Prostate gland (tissue), 2 donors: ENCODE measurements around the gene PDZRN4. TPM values are rescaled to one million over a fixed set of nuclear protein-coding genes. Genes with fewer than 3 reads are reported as not detected.

Source experiments
- DNase-seq: peaks from one replicate; pipeline ENCODE4 v3.0.0-alpha.2; 2019; ENCODE audit warnings: low spot score
- H3K27ac ChIP-seq, 2 donors: fragments of 200-600 bp; sonication (generic); 2 replicates each; pipeline ENCODE4 v1.5.1; 2017 to 2019
- H3K27me3 ChIP-seq: fragments of 200-600 bp; sonication (generic); replicated peaks from 2 replicates; pipeline ENCODE4 v1.5.1; 2019; ENCODE audit not compliant: insufficient read depth
- H3K36me3 ChIP-seq, 2 donors: fragments of 200-600 bp; sonication (generic); 1 replicate in 1 of 2; 2 replicates in 1 of 2; pipeline versions ENCODE4 v1.5.1 to v1.8.1; 2017 to 2019
- H3K4me1 ChIP-seq: fragments of 200-600 bp; sonication (generic); replicated peaks from 2 replicates; pipeline ENCODE4 v1.5.1; 2019
- H3K4me3 ChIP-seq, 2 donors: fragments of 200-600 bp; sonication (generic); 2 replicates each; pipeline ENCODE4 v1.5.1; 2017 to 2019
- H3K9me3 ChIP-seq: fragments of 200-600 bp; sonication (generic); 2 replicates; pipeline ENCODE4 v1.5.1; 2017
- CTCF ChIP-seq, 4 experiments: fragments of 200-600 bp in 2 of 4; fragments of 450-650 bp in 2 of 4; sonication (generic) in 2 of 4; IDR thresholded peaks; 1 replicate in 3 of 4; 2 replicates in 1 of 4; pipeline ENCODE4 v1.5.1; 2016 to 2019; ENCODE audit warnings: antibody characterized with exemption in 4 of 4, mild to moderate bottlenecking in 2 of 4, moderate library complexity in 2 of 4
- POLR2A ChIP-seq: fragments of 450-650 bp; IDR thresholded peaks from one replicate; pipeline ENCODE4 v1.6.1; 2016; ENCODE audit warnings: antibody characterized with exemption, mild to moderate bottlenecking
- POLR2AphosphoS5 ChIP-seq: sonication (generic); formaldehyde crosslinking; IDR thresholded peaks from one replicate; pipeline ENCODE4 v1.6.1; 2017; ENCODE audit warnings: antibody characterized with exemption
- WGBS: methylation state at CpG from one replicate; pipeline ENCODE4 v1.1.5; 2018; 5-methylcytosine and 5-hydroxymethylcytosine counted together
- intact Hi-C: fragments of 100-400 bp; cut with DNase I; formaldehyde crosslinking; loops from one replicate; pipeline ENCODE4 v1.14.2; 2022
- total RNA-seq, 2 donors: library from RNA; depleted of rRNA; stranded (reverse); fragments of >200 nt; gene quantifications; one replicate each; pipeline ENCODE4 v1.1.0, GENCODE V29; 2016

Gene PDZRN4
- total RNA-seq, 2 donors from 2014 or later = 6.5 to 21.1 TPM

GRCh38 chr12:41433460-41433859 lies 245.3 kb downstream of the PDZRN4 start:
- H3K36me3 ChIP-seq = no peaks in the 10 kb centered on the region
- 87% methylated on average over 5 of the region's 5 CpGs for WGBS
- H3K4me1 ChIP-seq = no peaks in the 10 kb centered on the region
- DNase-seq = no peak
- intact Hi-C loops = no loop called here
- H3K9me3 ChIP-seq = no peaks in the 10 kb centered on the region
- no peak overlapping the region for H3K4me3 ChIP-seq
- H3K27ac ChIP-seq = no peak overlapping the region
- H3K27me3 ChIP-seq = no peaks in the 10 kb centered on the region
- TF ChIP-seq CTCF (IDR thresholded peaks at IDR 0.05) = no peak
- no peak for TF ChIP-seq POLR2AphosphoS5
- no peak for TF ChIP-seq POLR2A

- H3K27me3 ChIP-seq = no peaks in the 10 kb centered on the region
- intact Hi-C loops = no loop called here
- 55% methylated on average over 4 of the region's 4 CpGs for WGBS
Observed at GRCh38 chr12:41436076-41436475, 248.0 kb downstream of the PDZRN4 start.

GRCh38 chr12:41437563-41437962 lies 249.4 kb downstream of the PDZRN4 start:
- Histone ChIP-seq H3K4me3 (no peak overlapping the region), H3K27me3 (no peaks in the 10 kb centered on the region), H3K9me3 (no peaks in the 10 kb centered on the region), H3K36me3 (no peaks in the 10 kb centered on the region), H3K27ac (no peak overlapping the region), H3K4me1 (no peaks in the 10 kb centered on the region)
- WGBS = 71% methylated on average over 5 of the region's 5 CpGs
- DNase-seq = no peak
- no peak for TF ChIP-seq POLR2A
- TF ChIP-seq CTCF (IDR thresholded peaks at IDR 0.05) = no peak
- TF ChIP-seq POLR2AphosphoS5 = no peak
- intact Hi-C loops = no loop called here

More at GRCh38 chr12:41436076-41436475, 248.0 kb downstream of the PDZRN4 start:
- Histone ChIP-seq H3K9me3 (no peaks in the 10 kb centered on the region), H3K27ac (no peak overlapping the region), H3K4me3 (no peak overlapping the region), H3K4me1 (no peaks in the 10 kb centered on the region), H3K36me3 (no peaks in the 10 kb centered on the region)
- no peak for DNase-seq
- TF ChIP-seq POLR2AphosphoS5 = no peak
- TF ChIP-seq POLR2A = no peak
- TF ChIP-seq CTCF (IDR thresholded peaks at IDR 0.05) = no peak

GRCh38 chr12:41438854-41439541 lies 250.9 kb downstream of the PDZRN4 start:
- no peaks in the 10 kb centered on the region for H3K4me1 ChIP-seq
- no peak overlapping the region for H3K4me3 ChIP-seq
- no peak overlapping the region for H3K27ac ChIP-seq
- WGBS = 73% methylated on average over 3 of the region's 3 CpGs
- intact Hi-C loops = no loop called here
- TF ChIP-seq POLR2A = no peak
- no peak for TF ChIP-seq CTCF (IDR thresholded peaks at IDR 0.05)
- TF ChIP-seq POLR2AphosphoS5 = no peak
- DNase-seq = no peak
- no peaks in the 10 kb centered on the region for H3K27me3 ChIP-seq
- H3K9me3 ChIP-seq = no peaks in the 10 kb centered on the region
- H3K36me3 ChIP-seq = no peaks in the 10 kb centered on the region

GRCh38 chr12:41439801-41440200 lies 251.7 kb downstream of the PDZRN4 start:
- Histone ChIP-seq H3K36me3 (no peaks in the 10 kb centered on the region), H3K4me3 (no peak overlapping the region), H3K4me1 (no peaks in the 10 kb centered on the region), H3K27me3 (no peaks in the 10 kb centered on the region), H3K9me3 (no peaks in the 10 kb centered on the region), H3K27ac (no peak overlapping the region)
- intact Hi-C loops = no loop called here
- no peak for TF ChIP-seq POLR2A
- no peak for TF ChIP-seq POLR2AphosphoS5
- no peak for TF ChIP-seq CTCF (IDR thresholded peaks at IDR 0.05)
- WGBS = 24% methylated on average over 2 of the region's 2 CpGs
- DNase-seq = no peak
